ENCODE results near the gene MED13L. TPM values are rescaled to one million over a fixed set of nuclear protein-coding genes. Genes with fewer than 3 reads are reported as not detected.

MED13L gene
- polyA plus RNA-seq, 4 donors = 9.8 to 74.0 (median 14.3) TPM

GRCh38 chr12:115998794-115999478 lies 278.6 kb downstream of the MED13L start:
- no peak overlapping the region for H3K27ac ChIP-seq (ENCODE audit: low read depth in 1 of 3, low read length in 2 of 3)
- H3K27me3 ChIP-seq (ENCODE audit: control insufficient read depth in 3 of 3, insufficient read depth in 3 of 3, low read length in 3 of 3) = no peaks in the 10 kb centered on the region
- H3K9me3 ChIP-seq (ENCODE audit: control insufficient read depth in 2 of 2, insufficient read depth in 1 of 2, low read depth in 1 of 2, low read length in 1 of 2) = no peaks in the 10 kb centered on the region
- no peak overlapping the region for H3K4me3 ChIP-seq (ENCODE audit: low read depth in 1 of 3, low read length in 3 of 3)
- WGBS, 3 donors = 66 to 78% (median 78%) methylated on average over 10 of the region's 10 CpGs
- FAIRE-seq (no peak), DNase-seq (no peak)
- no peaks in the 10 kb centered on the region for H3K4me1 ChIP-seq (ENCODE audit: control insufficient read depth in 3 of 3, insufficient read depth in 2 of 3, low read depth in 1 of 3, low read length in 2 of 3)
- peaks cover 2 to 34% (median 9%) of the 10 kb centered on the region in 3 donors for H3K36me3 ChIP-seq (ENCODE audit: control insufficient read depth in 3 of 3, insufficient read depth in 2 of 3, low read depth in 1 of 3, low read length in 3 of 3)

DNA sequence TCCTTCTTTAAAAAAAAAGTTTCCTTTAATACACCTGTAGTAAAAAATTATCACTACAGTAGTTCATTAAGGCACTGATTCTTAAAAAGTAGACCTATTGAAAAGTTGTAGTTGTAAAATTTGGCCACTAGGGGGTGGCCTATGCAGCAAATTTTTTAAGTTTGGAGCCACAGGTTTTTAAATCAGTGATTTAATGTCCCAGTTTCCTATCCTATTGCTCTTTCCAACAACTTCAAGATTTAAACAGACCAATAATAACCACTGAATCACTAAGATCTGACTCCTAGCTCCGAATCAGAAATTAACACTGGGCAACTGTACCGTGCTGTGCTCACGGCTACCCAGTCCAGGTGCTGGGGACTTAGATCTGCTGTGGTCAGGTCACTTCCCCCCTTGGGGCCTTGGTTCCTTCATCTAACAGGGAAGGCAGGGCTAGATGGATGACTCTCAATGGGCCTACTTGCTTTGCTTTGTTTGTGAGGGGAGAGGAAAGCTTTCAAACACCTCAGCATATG lies 279.3 kb downstream of the MED13L start:
- H3K27me3 ChIP-seq (ENCODE audit: control insufficient read depth in 3 of 3, insufficient read depth in 3 of 3, low read length in 3 of 3) = no peaks in the 10 kb centered on the region
- peaks cover 2 to 37% (median 13%) of the 10 kb centered on the region in 3 donors for H3K36me3 ChIP-seq (ENCODE audit: control insufficient read depth in 3 of 3, insufficient read depth in 2 of 3, low read depth in 1 of 3, low read length in 3 of 3)
- WGBS, 3 donors = 62 to 79% (median 71%) methylated on average over 3 of the region's 3 CpGs
- no peaks in the 10 kb centered on the region for H3K9me3 ChIP-seq (ENCODE audit: control insufficient read depth in 2 of 2, insufficient read depth in 1 of 2, low read depth in 1 of 2, low read length in 1 of 2)
- H3K27ac ChIP-seq (ENCODE audit: low read depth in 1 of 3, low read length in 2 of 3) = no peak overlapping the region
- H3K4me3 ChIP-seq (ENCODE audit: low read depth in 1 of 3, low read length in 3 of 3) = no peak overlapping the region
- peak; percentile 39 for FAIRE-seq
- peak; percentile 43 to 54 for DNase-seq
- H3K4me1 ChIP-seq (ENCODE audit: control insufficient read depth in 3 of 3, insufficient read depth in 2 of 3, low read depth in 1 of 3, low read length in 2 of 3) = no peaks in the 10 kb centered on the region

- H3K36me3 ChIP-seq (ENCODE audit: control insufficient read depth in 3 of 3, insufficient read depth in 2 of 3, low read depth in 1 of 3, low read length in 3 of 3) = peaks cover 10 to 38% (median 15%) of the 10 kb centered on the region in 3 donors
- peaks cover 0 to 3% (median 0%) of the 10 kb centered on the region in 3 donors for H3K4me1 ChIP-seq (ENCODE audit: control insufficient read depth in 3 of 3, insufficient read depth in 2 of 3, low read depth in 1 of 3, low read length in 2 of 3)
- H3K9me3 ChIP-seq (ENCODE audit: control insufficient read depth in 2 of 2, insufficient read depth in 1 of 2, low read depth in 1 of 2, low read length in 1 of 2) = no peaks in the 10 kb centered on the region
- no peak overlapping the region for H3K27ac ChIP-seq (ENCODE audit: low read depth in 1 of 3, low read length in 2 of 3)
- no peaks in the 10 kb centered on the region for H3K27me3 ChIP-seq (ENCODE audit: control insufficient read depth in 3 of 3, insufficient read depth in 3 of 3, low read length in 3 of 3)
- DNase-seq = no peak
- whole genome bisulfite sequencing, 3 donors = 95 to 97% (median 95%) methylated on average over 2 of the region's 2 CpGs
- no peak for FAIRE-seq
- H3K4me3 ChIP-seq (ENCODE audit: low read depth in 1 of 3, low read length in 3 of 3) = no peak overlapping the region
Measured at GRCh38 chr12:115993737-115994136, 283.8 kb downstream of the MED13L start.

- Histone ChIP-seq H3K4me3 (ENCODE audit: low read depth in 1 of 3, low read length in 3 of 3) (no peak overlapping the region), H3K4me1 (ENCODE audit: control insufficient read depth in 3 of 3, insufficient read depth in 2 of 3, low read depth in 1 of 3, low read length in 2 of 3) (peaks cover 0 to 3% (median 0%) of the 10 kb centered on the region in 3 donors), H3K27me3 (ENCODE audit: control insufficient read depth in 3 of 3, insufficient read depth in 3 of 3, low read length in 3 of 3) (no peaks in the 10 kb centered on the region), H3K9me3 (ENCODE audit: control insufficient read depth in 2 of 2, insufficient read depth in 1 of 2, low read depth in 1 of 2, low read length in 1 of 2) (no peaks in the 10 kb centered on the region), H3K27ac (ENCODE audit: low read depth in 1 of 3, low read length in 2 of 3) (peak overlapping the region in 1 of 3 donors; percentile 46), H3K36me3 (ENCODE audit: control insufficient read depth in 3 of 3, insufficient read depth in 2 of 3, low read depth in 1 of 3, low read length in 3 of 3) (peaks cover 11 to 34% (median 20%) of the 10 kb centered on the region in 3 donors)
- WGBS, 3 donors = 22 to 71% (median 58%) methylated on average over 3 of the region's 3 CpGs
- FAIRE-seq (no peak), DNase-seq (peak in 1 of 2 donors; percentile 87)
Measured at GRCh38 chr12:115990241-115990640, 287.3 kb downstream of the MED13L start.

- 84 to 91% (median 89%) methylated on average over 8 of the region's 8 CpGs for WGBS, 3 donors
- no peaks in the 10 kb centered on the region for H3K27me3 ChIP-seq (ENCODE audit: control insufficient read depth in 3 of 3, insufficient read depth in 3 of 3, low read length in 3 of 3)
- FAIRE-seq (no peak), DNase-seq (no peak)
- H3K27ac ChIP-seq (ENCODE audit: low read depth in 1 of 3, low read length in 2 of 3) = no peak overlapping the region
- no peaks in the 10 kb centered on the region for H3K9me3 ChIP-seq (ENCODE audit: control insufficient read depth in 2 of 2, insufficient read depth in 1 of 2, low read depth in 1 of 2, low read length in 1 of 2)
- H3K4me1 ChIP-seq (ENCODE audit: control insufficient read depth in 3 of 3, insufficient read depth in 2 of 3, low read depth in 1 of 3, low read length in 2 of 3) = peaks cover 0 to 3% (median 0%) of the 10 kb centered on the region in 3 donors
- H3K4me3 ChIP-seq (ENCODE audit: low read depth in 1 of 3, low read length in 3 of 3) = no peak overlapping the region
- peaks cover 11 to 30% (median 18%) of the 10 kb centered on the region in 3 donors for H3K36me3 ChIP-seq (ENCODE audit: control insufficient read depth in 3 of 3, insufficient read depth in 2 of 3, low read depth in 1 of 3, low read length in 3 of 3)
Measured at GRCh38 chr12:115988625-115989563, 288.6 kb downstream of the MED13L start.

GRCh38 chr12:115988212-115988611 lies 289.3 kb downstream of the MED13L start:
- Histone ChIP-seq H3K4me3 (ENCODE audit: low read depth in 1 of 3, low read length in 3 of 3) (no peak overlapping the region), H3K36me3 (ENCODE audit: control insufficient read depth in 3 of 3, insufficient read depth in 2 of 3, low read depth in 1 of 3, low read length in 3 of 3) (peaks cover 11 to 29% (median 16%) of the 10 kb centered on the region in 3 donors), H3K9me3 (ENCODE audit: control insufficient read depth in 2 of 2, insufficient read depth in 1 of 2, low read depth in 1 of 2, low read length in 1 of 2) (no peaks in the 10 kb centered on the region), H3K27me3 (ENCODE audit: control insufficient read depth in 3 of 3, insufficient read depth in 3 of 3, low read length in 3 of 3) (no peaks in the 10 kb centered on the region), H3K4me1 (ENCODE audit: control insufficient read depth in 3 of 3, insufficient read depth in 2 of 3, low read depth in 1 of 3, low read length in 2 of 3) (peaks cover 0 to 3% (median 0%) of the 10 kb centered on the region in 3 donors), H3K27ac (ENCODE audit: low read depth in 1 of 3, low read length in 2 of 3) (no peak overlapping the region)
- FAIRE-seq = no peak
- DNase-seq = no peak
- WGBS, 3 donors = 40 to 48% (median 43%) methylated on average over 2 of the region's 2 CpGs

- Histone ChIP-seq H3K9me3 (ENCODE audit: control insufficient read depth in 2 of 2, insufficient read depth in 1 of 2, low read depth in 1 of 2, low read length in 1 of 2) (no peaks in the 10 kb centered on the region), H3K27me3 (ENCODE audit: control insufficient read depth in 3 of 3, insufficient read depth in 3 of 3, low read length in 3 of 3) (no peaks in the 10 kb centered on the region), H3K36me3 (ENCODE audit: control insufficient read depth in 3 of 3, insufficient read depth in 2 of 3, low read depth in 1 of 3, low read length in 3 of 3) (peaks cover 11 to 30% (median 12%) of the 10 kb centered on the region in 3 donors), H3K27ac (ENCODE audit: low read depth in 1 of 3, low read length in 2 of 3) (no peak overlapping the region), H3K4me1 (ENCODE audit: control insufficient read depth in 3 of 3, insufficient read depth in 2 of 3, low read depth in 1 of 3, low read length in 2 of 3) (peaks cover 0 to 3% (median 0%) of the 10 kb centered on the region in 3 donors), H3K4me3 (ENCODE audit: low read depth in 1 of 3, low read length in 3 of 3) (no peak overlapping the region)
- WGBS, 3 donors = 94 to 96% (median 95%) methylated on average over 4 of the region's 4 CpGs
- no peak for DNase-seq
- no peak for FAIRE-seq
Measured at GRCh38 chr12:115984616-115985015, 292.9 kb downstream of the MED13L start.

DNA sequence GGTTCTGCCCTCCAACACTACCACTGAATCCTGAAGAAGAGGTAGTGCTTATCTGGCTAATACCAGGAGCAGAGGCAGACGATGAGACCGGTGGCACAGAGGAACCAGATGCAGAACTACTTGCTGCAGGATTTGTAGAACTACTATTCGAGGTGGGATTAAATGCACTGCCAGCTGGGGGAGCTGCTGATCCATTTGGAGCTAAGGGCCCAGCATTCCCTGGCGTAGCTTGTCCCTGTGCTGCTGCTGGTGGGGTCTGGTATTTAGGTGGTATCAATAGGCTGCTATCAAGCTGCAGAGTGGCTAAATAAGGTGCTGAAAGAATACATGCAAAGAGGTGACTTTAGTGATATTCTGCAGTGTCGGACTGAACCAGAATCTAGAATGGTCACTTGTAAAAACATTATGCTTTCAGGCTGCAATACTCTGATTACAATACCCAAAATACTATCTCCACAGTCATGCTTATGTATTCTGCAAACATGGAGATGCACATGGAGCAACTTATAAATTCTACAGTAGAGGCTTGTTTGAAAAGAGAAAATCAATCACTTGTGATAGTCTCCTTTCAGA lies 294.2 kb downstream of the MED13L start:
- Histone ChIP-seq H3K9me3 (ENCODE audit: control insufficient read depth in 2 of 2, insufficient read depth in 1 of 2, low read depth in 1 of 2, low read length in 1 of 2) (no peaks in the 10 kb centered on the region), H3K27me3 (ENCODE audit: control insufficient read depth in 3 of 3, insufficient read depth in 3 of 3, low read length in 3 of 3) (no peaks in the 10 kb centered on the region), H3K4me1 (ENCODE audit: control insufficient read depth in 3 of 3, insufficient read depth in 2 of 3, low read depth in 1 of 3, low read length in 2 of 3) (no peaks in the 10 kb centered on the region), H3K27ac (ENCODE audit: low read depth in 1 of 3, low read length in 2 of 3) (no peak overlapping the region), H3K36me3 (ENCODE audit: control insufficient read depth in 3 of 3, insufficient read depth in 2 of 3, low read depth in 1 of 3, low read length in 3 of 3) (peaks cover 11 to 34% (median 12%) of the 10 kb centered on the region in 3 donors), H3K4me3 (ENCODE audit: low read depth in 1 of 3, low read length in 3 of 3) (no peak overlapping the region)
- DNase-seq = no peak
- FAIRE-seq = no peak
- WGBS, 3 donors = 75 to 85% (median 80%) methylated on average over 5 of the region's 5 CpGs

Data from small intestine (tissue), 7 donors.